Measurements from ENCODE around the gene IRS1.

Gene IRS1

DNA sequence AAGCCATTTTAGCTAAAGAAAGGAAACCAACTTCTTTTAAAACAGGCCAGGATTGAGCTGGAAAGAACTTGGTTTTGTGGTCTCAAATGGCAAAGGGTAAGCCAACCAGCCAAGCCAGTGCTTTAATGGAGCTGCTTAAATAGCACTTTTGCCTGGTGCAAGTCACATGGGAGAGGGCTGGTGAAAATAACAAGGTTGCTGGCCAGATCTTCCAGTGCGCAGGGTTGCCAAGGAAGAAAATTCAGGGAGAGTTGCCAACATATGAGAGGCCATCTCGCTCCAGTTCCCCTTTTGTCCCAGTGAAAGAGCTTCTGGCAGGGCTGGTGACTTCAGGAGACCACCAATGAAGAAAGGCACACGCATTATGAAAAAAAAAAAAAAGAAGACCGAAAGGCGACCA, 57.3 kb downstream of the IRS1 start:
- H3K27me3 ChIP-seq (ENCODE audit: control insufficient read depth, insufficient read depth, low read length), result no peaks in the 10 kb centered on the region
- H3K9ac ChIP-seq (ENCODE audit: low read depth, low read length), result no peak overlapping the region
- no peaks in the 10 kb centered on the region for H3K36me3 ChIP-seq (ENCODE audit: control insufficient read depth, insufficient read depth, low read length)
- peaks cover 2% of the 10 kb centered on the region for H3K9me3 ChIP-seq (ENCODE audit: control insufficient read depth, insufficient read depth, low read length)
- peaks cover 4% of the 10 kb centered on the region for H3K4me1 ChIP-seq (ENCODE audit: control insufficient read depth, insufficient read depth, low read length)
- no peak overlapping the region for H3K4me3 ChIP-seq (ENCODE audit: low read depth, low read length)

DNA sequence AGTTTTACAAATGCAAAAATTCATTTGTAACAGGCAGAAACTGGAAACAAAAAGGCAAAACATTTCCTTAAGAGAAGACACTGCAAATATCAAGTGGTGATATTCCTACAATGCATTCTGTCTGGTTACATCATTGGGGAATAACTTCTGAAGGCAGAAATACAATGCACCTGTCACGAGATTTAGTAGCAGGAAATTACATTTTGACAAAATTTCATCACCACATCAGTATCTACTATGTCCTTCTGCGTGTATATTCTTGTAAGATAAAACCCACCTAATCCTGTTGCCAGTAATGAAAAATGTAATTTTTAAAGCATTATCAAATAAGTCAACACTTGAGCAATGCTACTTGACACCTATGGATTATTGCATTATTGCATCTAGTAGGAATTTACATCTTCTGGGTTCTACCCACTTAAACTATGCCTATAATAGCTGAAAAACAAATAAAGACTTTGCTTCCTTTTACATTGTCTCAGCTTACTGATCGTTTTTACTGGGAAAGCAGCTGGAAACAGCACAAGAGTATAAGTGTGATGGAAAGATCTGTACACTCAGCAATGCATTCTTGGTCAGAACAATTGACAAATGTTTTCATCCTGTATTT, 59.5 kb downstream of the IRS1 start:
- Histone ChIP-seq H3K9ac (ENCODE audit: low read depth, low read length) (no peak overlapping the region), H3K36me3 (ENCODE audit: control insufficient read depth, insufficient read depth, low read length) (no peaks in the 10 kb centered on the region), H3K4me1 (ENCODE audit: control insufficient read depth, insufficient read depth, low read length) (no peaks in the 10 kb centered on the region), H3K9me3 (ENCODE audit: control insufficient read depth, insufficient read depth, low read length) (no peaks in the 10 kb centered on the region), H3K4me3 (ENCODE audit: low read depth, low read length) (no peak overlapping the region), H3K27me3 (ENCODE audit: control insufficient read depth, insufficient read depth, low read length) (no peaks in the 10 kb centered on the region)

DNA sequence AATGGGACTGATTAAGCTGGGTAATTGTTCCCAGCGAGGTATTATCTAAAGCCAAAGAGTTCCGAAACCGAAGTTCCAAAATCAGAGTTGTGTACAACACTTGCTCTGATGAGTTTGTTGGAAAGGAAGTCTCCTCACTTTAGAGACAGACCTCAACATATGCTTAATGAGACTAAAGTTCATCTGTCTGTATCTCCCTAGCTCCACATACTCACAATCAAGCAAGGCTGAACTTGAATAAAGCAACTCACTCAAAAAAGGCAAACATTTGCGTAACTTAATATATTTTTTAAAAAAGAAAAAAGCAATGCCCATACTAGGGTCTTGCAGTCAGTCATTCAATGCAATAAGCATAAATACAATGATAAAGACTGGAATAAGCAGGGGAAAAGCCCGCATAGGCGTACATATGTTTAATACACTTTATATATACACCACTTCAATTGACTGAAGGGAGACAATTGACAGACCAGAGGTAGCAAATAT, 60.0 kb downstream of the IRS1 start:
- Histone ChIP-seq H3K4me3 (ENCODE audit: low read depth, low read length) (no peak overlapping the region), H3K9ac (ENCODE audit: low read depth, low read length) (no peak overlapping the region), H3K36me3 (ENCODE audit: control insufficient read depth, insufficient read depth, low read length) (no peaks in the 10 kb centered on the region)

DNA sequence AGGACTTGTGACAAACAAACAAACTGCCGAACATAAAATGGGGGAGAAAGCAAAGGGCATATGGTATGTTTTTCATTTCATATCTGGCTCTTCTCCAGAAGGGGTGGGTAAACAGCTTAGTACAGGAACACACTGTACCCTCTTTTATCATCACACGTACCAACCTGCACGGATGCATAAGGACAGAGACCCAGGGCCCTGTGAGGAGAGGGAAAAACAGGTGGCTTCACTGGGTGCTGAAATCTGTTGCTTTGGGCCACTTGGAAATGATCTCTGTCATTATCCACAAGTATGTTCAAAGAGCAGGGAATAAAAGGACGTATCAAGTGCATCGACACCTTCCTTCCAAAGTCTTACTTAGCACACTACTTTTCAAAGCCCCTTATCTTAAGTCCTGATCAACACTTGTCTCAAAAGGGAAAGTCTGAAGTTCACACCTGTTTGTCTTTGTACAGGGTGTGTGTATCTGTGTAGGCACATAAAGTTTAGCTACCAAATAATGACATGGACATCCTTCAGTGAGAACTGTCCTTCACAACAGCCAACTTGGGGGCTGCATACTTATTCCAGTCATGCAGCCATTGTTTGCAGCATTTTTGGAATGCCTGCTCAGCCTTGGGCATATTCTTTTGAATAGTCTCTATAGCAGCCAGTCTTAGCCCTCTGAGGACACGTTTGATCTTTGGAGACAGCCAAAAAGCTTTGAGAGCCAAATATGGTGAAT, 60.6 kb downstream of the IRS1 start:
- H3K9me3 ChIP-seq (ENCODE audit: control insufficient read depth, insufficient read depth, low read length), result no peaks in the 10 kb centered on the region
- no peaks in the 10 kb centered on the region for H3K4me1 ChIP-seq (ENCODE audit: control insufficient read depth, insufficient read depth, low read length)
- no peaks in the 10 kb centered on the region for H3K36me3 ChIP-seq (ENCODE audit: control insufficient read depth, insufficient read depth, low read length)
- no peak overlapping the region for H3K4me3 ChIP-seq (ENCODE audit: low read depth, low read length)
- no peaks in the 10 kb centered on the region for H3K27me3 ChIP-seq (ENCODE audit: control insufficient read depth, insufficient read depth, low read length)
- H3K9ac ChIP-seq (ENCODE audit: low read depth, low read length), result no peak overlapping the region

More for the DNA sequence above, 60.0 kb downstream of the IRS1 start:
- H3K9me3 ChIP-seq (ENCODE audit: control insufficient read depth, insufficient read depth, low read length), result no peaks in the 10 kb centered on the region
- no peaks in the 10 kb centered on the region for H3K4me1 ChIP-seq (ENCODE audit: control insufficient read depth, insufficient read depth, low read length)
- H3K27me3 ChIP-seq (ENCODE audit: control insufficient read depth, insufficient read depth, low read length), result no peaks in the 10 kb centered on the region

DNA sequence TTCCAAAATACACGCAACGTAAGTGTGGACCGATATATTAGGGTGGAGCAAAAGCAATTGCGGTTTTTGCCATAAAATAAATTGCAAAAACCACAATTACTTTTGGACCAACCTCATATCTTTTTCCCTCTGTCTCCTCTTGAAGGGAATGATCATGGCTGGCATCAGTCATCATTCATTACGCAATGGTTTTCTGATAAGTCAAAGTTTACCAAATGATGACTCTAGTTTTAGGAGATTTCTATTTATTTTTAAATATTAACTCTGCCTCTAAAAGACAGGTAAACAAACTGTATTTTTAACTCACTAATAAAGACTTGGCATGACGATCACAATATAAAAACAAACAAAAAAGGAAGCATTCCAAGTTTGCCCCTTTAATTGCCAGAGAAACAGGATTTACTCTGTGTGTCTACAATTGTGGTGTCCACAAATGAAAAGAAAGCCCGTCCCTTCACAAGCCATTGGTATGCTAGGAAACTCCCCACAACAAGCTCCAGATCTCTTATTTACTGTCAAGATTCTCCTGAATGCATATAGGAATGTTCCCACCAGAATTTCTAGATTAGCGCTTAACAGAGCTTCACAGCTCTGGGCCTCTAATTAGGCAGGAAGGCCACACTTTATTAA, 61.3 kb downstream of the IRS1 start:
- Histone ChIP-seq H3K9ac (ENCODE audit: low read depth, low read length) (no peak overlapping the region), H3K36me3 (ENCODE audit: control insufficient read depth, insufficient read depth, low read length) (no peaks in the 10 kb centered on the region), H3K27me3 (ENCODE audit: control insufficient read depth, insufficient read depth, low read length) (no peaks in the 10 kb centered on the region), H3K4me3 (ENCODE audit: low read depth, low read length) (no peak overlapping the region), H3K4me1 (ENCODE audit: control insufficient read depth, insufficient read depth, low read length) (no peaks in the 10 kb centered on the region), H3K9me3 (ENCODE audit: control insufficient read depth, insufficient read depth, low read length) (no peaks in the 10 kb centered on the region)

DNA sequence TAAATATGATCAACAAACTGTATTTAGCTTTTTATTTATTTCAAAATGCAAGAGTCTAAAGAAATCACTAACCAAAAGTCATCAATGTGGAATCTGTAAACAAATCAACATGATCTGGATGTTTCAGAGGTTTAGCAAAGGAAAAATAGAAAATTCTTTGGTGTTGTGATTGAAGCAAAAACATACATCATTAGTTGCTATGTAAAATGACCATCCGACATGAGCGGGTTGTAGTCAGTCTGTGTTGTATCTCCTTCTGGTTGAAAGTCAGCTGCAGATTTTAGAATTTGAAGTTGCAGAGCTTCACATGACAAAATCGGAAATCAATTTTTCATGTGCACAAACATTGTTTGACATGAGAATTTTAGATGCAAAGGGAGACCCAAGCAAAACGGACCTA, 63.2 kb downstream of the IRS1 start:
- no peak overlapping the region for H3K4me3 ChIP-seq (ENCODE audit: low read depth, low read length)
- no peaks in the 10 kb centered on the region for H3K36me3 ChIP-seq (ENCODE audit: control insufficient read depth, insufficient read depth, low read length)
- no peak overlapping the region for H3K9ac ChIP-seq (ENCODE audit: low read depth, low read length)
- no peaks in the 10 kb centered on the region for H3K27me3 ChIP-seq (ENCODE audit: control insufficient read depth, insufficient read depth, low read length)
- no peaks in the 10 kb centered on the region for H3K9me3 ChIP-seq (ENCODE audit: control insufficient read depth, insufficient read depth, low read length)
- no peaks in the 10 kb centered on the region for H3K4me1 ChIP-seq (ENCODE audit: control insufficient read depth, insufficient read depth, low read length)

DNA sequence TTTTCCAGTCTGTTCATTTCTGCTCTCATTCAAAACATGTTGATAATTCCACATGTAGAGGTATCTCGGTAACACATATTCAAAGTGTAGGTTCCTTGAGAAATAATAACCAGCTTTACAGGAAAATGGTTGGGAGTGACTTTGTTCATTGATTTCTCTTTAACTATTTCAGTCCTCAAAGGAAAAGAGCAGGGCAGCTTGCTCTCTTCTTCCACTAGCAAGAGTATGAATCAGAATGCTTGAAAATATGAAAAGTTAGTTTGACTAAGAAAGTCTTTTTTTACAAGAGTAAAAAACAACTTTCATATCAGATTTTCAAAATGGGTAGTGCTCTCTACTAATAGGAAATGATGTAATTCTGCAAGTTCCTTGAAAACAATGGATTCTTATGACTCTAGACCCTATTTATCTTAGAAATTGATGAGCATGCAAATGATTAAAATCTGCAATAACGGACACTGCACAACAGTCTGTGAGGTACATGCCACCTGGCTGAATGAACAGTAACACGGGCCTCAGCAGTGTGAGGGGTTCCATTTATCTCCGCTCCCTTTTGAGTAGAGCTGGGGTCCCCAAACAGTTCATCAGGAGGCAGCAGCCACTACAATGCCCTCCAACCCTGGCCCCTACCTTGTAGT, 65.6 kb downstream of the IRS1 start:
- no peak overlapping the region for H3K4me3 ChIP-seq (ENCODE audit: low read depth, low read length)
- H3K9ac ChIP-seq (ENCODE audit: low read depth, low read length), result no peak overlapping the region
- no peaks in the 10 kb centered on the region for H3K27me3 ChIP-seq (ENCODE audit: control insufficient read depth, insufficient read depth, low read length)
- no peaks in the 10 kb centered on the region for H3K36me3 ChIP-seq (ENCODE audit: control insufficient read depth, insufficient read depth, low read length)
- no peaks in the 10 kb centered on the region for H3K4me1 ChIP-seq (ENCODE audit: control insufficient read depth, insufficient read depth, low read length)
- no peaks in the 10 kb centered on the region for H3K9me3 ChIP-seq (ENCODE audit: control insufficient read depth, insufficient read depth, low read length)

DNA sequence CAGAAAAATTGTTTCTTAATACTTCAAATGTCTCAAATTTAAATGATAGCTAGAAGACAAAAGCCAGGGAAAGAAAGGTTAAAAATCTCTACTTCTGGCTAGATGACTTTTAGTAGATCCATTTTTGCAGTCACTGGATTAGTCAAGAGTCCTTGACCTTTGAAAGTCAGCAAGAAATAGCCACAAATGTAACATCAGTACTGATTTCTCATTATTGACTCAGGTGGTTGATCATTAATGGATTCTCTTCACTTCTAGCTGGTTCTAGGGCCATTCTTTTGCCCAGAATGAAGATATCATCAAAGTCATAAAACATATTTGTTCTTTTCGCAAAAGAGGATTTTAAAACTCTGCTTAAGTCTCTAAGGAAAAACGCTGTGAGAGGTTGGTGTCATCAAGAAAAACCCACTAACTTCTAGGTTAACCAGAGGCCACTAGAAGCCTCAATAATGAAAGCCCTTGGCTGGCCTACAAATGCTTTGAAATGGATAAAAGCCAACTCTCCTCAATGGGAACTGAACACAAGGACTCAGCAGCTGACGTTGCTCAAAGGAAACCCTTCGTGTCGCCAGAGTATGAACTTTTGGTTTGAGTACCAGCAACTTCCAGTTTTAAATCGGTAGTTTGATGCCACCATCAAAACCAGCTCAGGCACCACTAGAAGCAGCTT, 66.3 kb downstream of the IRS1 start:
- no peaks in the 10 kb centered on the region for H3K27me3 ChIP-seq (ENCODE audit: control insufficient read depth, insufficient read depth, low read length)
- no peaks in the 10 kb centered on the region for H3K36me3 ChIP-seq (ENCODE audit: control insufficient read depth, insufficient read depth, low read length)
- H3K9ac ChIP-seq (ENCODE audit: low read depth, low read length), result no peak overlapping the region
- no peaks in the 10 kb centered on the region for H3K4me1 ChIP-seq (ENCODE audit: control insufficient read depth, insufficient read depth, low read length)
- no peak overlapping the region for H3K4me3 ChIP-seq (ENCODE audit: low read depth, low read length)
- no peaks in the 10 kb centered on the region for H3K9me3 ChIP-seq (ENCODE audit: control insufficient read depth, insufficient read depth, low read length)

DNA sequence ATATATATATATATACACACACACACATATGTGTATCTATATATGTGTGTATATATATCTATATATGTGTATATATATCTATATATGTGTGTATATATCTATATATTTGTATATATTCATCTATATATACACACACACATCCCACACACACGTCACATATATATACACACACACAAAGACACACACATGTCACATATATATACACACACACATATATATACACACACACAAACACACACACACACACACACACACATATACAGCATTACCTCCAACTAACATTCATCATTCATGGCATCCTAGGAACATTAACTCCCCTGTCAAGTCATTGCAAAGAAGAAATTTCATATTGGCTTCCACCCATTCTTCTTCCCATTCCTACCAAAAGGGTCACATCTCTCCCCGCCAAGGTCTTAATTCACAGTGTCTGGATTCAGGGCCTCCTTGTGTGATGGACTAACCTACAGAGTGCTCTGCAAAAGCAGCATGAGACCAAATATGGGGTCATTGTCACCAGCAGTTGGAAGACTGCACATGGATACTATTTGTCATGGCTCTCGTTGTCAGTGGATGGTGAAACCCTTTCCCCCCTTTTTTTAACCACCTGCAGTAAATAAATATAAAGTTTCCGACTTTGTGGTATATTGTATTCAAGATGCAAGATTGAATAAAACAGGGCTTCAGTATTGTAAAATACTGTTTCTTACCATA, 67.0 kb downstream of the IRS1 start:
- no peaks in the 10 kb centered on the region for H3K4me1 ChIP-seq (ENCODE audit: control insufficient read depth, insufficient read depth, low read length)
- H3K27me3 ChIP-seq (ENCODE audit: control insufficient read depth, insufficient read depth, low read length), result no peaks in the 10 kb centered on the region
- no peaks in the 10 kb centered on the region for H3K9me3 ChIP-seq (ENCODE audit: control insufficient read depth, insufficient read depth, low read length)
- H3K4me3 ChIP-seq (ENCODE audit: low read depth, low read length), result no peak overlapping the region
- H3K9ac ChIP-seq (ENCODE audit: low read depth, low read length), result no peak overlapping the region
- H3K36me3 ChIP-seq (ENCODE audit: control insufficient read depth, insufficient read depth, low read length), result no peaks in the 10 kb centered on the region

DNA sequence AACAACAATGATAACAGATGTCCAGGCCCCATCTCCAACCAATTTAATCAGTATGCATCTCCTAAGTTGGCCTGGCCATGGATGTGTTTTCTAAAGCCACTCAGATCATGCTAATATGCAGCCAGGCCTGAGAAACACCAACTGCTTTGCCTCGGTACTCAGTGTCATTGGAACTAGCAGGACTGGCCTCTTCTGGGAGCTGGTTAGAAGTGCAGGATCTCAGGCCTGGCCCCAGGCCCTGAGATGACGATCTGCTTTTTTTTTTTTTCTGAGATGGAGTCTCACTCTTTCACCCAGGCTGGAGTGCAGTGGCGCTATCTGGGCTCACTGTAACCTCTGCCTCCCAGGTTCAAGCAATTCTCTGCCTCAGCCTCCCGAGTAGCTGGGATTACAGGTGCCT, 69.1 kb downstream of the IRS1 start:
- Histone ChIP-seq H3K4me1 (ENCODE audit: control insufficient read depth, insufficient read depth, low read length) (no peaks in the 10 kb centered on the region), H3K9me3 (ENCODE audit: control insufficient read depth, insufficient read depth, low read length) (no peaks in the 10 kb centered on the region), H3K36me3 (ENCODE audit: control insufficient read depth, insufficient read depth, low read length) (no peaks in the 10 kb centered on the region), H3K9ac (ENCODE audit: low read depth, low read length) (no peak overlapping the region), H3K4me3 (ENCODE audit: low read depth, low read length) (no peak overlapping the region), H3K27me3 (ENCODE audit: control insufficient read depth, insufficient read depth, low read length) (no peaks in the 10 kb centered on the region)

DNA sequence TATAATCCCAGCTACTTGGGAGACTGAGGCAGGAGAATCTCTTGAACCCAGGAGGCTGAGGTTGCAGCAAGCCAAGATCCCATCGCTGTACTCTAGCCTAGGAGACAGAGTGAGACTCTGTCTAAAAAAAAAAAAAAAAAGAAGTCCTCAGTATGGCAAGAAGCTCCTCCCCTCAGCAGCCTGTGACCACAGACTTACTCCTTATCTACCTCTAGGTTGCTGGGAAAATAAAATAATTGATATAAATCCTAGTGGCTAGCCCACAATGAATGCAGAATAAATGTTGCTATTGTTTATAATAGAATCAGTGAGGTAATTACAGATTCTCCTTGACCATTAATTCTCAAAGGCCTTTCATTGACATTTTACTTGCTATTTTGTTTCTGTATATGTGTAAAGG, 70.6 kb downstream of the IRS1 start:
- H3K36me3 ChIP-seq (ENCODE audit: control insufficient read depth, insufficient read depth, low read length), result no peaks in the 10 kb centered on the region
- H3K27me3 ChIP-seq (ENCODE audit: control insufficient read depth, insufficient read depth, low read length), result no peaks in the 10 kb centered on the region
- H3K4me3 ChIP-seq (ENCODE audit: low read depth, low read length), result no peak overlapping the region
- no peak overlapping the region for H3K9ac ChIP-seq (ENCODE audit: low read depth, low read length)
- H3K4me1 ChIP-seq (ENCODE audit: control insufficient read depth, insufficient read depth, low read length), result no peaks in the 10 kb centered on the region
- H3K9me3 ChIP-seq (ENCODE audit: control insufficient read depth, insufficient read depth, low read length), result no peaks in the 10 kb centered on the region

Data from iPS-15b (cell line).